GM23338 (cell line): Measurements from ENCODE around the gene UBE2H. TPM values are rescaled to one million over a fixed set of nuclear protein-coding genes. Genes with fewer than 3 reads are reported as not detected.

ENCODE experiments used
- ATAC-seq: fragments of 200-7000 bp; cut with Tn5 transposase; 3 replicates; pipeline ENCODE4 v1.9.1; 2020
- DNase-seq: peaks from one replicate; pipeline ENCODE4 v3.0.0-alpha.2; 2015; ENCODE audit warnings: low spot score
- H2AFZ ChIP-seq: fragments of 200-600 bp; sonication (generic); 2 replicates; pipeline ENCODE4 v1.8.0; 2016; ENCODE audit warnings: antibody characterized with exemption, mild to moderate bottlenecking, moderate library complexity
- H3F3A ChIP-seq: fragments of 200-600 bp; sonication (generic); replicated peaks from 2 replicates; pipeline ENCODE4 v1.8.0; 2017; ENCODE audit warnings: antibody characterized with exemption, mixed run types, low read depth
- H3K27ac ChIP-seq: fragments of 200-600 bp; sonication (generic); 2 replicates; pipeline ENCODE4 v1.6.1; 2016; ENCODE audit warnings: low read depth
- H3K27me3 ChIP-seq: fragments of 200-600 bp; sonication (generic); 2 replicates; pipeline ENCODE4 v1.8.0; 2016; ENCODE audit warnings: mild to moderate bottlenecking, mixed run types, moderate library complexity; ENCODE audit not compliant: insufficient read depth
- H3K36me3 ChIP-seq: fragments of 200-600 bp; sonication (generic); 2 replicates; pipeline ENCODE4 v1.8.0; 2016; ENCODE audit warnings: mild to moderate bottlenecking; ENCODE audit not compliant: insufficient read depth
- H3K4me1 ChIP-seq: fragments of 200-600 bp; sonication (generic); 2 replicates; pipeline ENCODE4 v1.8.0; 2016; ENCODE audit warnings: mild to moderate bottlenecking, moderate library complexity; ENCODE audit not compliant: insufficient read depth
- H3K4me2 ChIP-seq: fragments of 200-600 bp; sonication (generic); 2 replicates; pipeline ENCODE4 v1.7.1; 2017; ENCODE audit warnings: mixed run types
- H3K4me3 ChIP-seq: fragments of 200-600 bp; sonication (generic); 2 replicates; pipeline ENCODE4 v1.6.1; 2016; ENCODE audit warnings: mixed run types
- H3K79me2 ChIP-seq: fragments of 200-600 bp; sonication (generic); replicated peaks from 2 replicates; pipeline ENCODE4 v1.8.0; 2017; ENCODE audit warnings: mild to moderate bottlenecking; ENCODE audit not compliant: insufficient read depth
- H3K9me2 ChIP-seq: fragments of 200-600 bp; sonication (generic); 2 replicates; pipeline ENCODE4 v1.8.0; 2017; ENCODE audit not compliant: insufficient read depth
- H4K20me1 ChIP-seq: fragments of 200-600 bp; sonication (generic); replicated peaks from 2 replicates; pipeline ENCODE4 v1.8.0; 2017; ENCODE audit warnings: mild to moderate bottlenecking; ENCODE audit not compliant: insufficient read depth
- H3K27ac Mint-ChIP-seq: 2 replicates; pipeline ENCODE4 v1.8.0; 2020; ENCODE audit warnings: inconsistent platforms, mild to moderate bottlenecking, moderate library complexity, mixed read lengths
- H3K27me3 Mint-ChIP-seq: 3 replicates; pipeline ENCODE4 v1.8.0; 2022; ENCODE audit warnings: low read depth, mild to moderate bottlenecking, moderate library complexity, mixed read lengths, inconsistent platforms; ENCODE audit not compliant: insufficient read depth, poor library complexity
- H3K36me3 Mint-ChIP-seq: 3 replicates; pipeline ENCODE4 v1.8.0; 2021; ENCODE audit warnings: low read depth, mild to moderate bottlenecking, inconsistent platforms, moderate library complexity, mixed read lengths
- H3K4me1 Mint-ChIP-seq: 3 replicates; pipeline ENCODE4 v1.8.0; 2020; ENCODE audit warnings: mild to moderate bottlenecking, inconsistent platforms, mixed read lengths
- H3K4me3 Mint-ChIP-seq: 3 replicates; pipeline ENCODE4 v1.8.0; 2021; ENCODE audit warnings: moderate library complexity, mild to moderate bottlenecking, inconsistent platforms, mixed read lengths
- H3K9me3 Mint-ChIP-seq: 3 replicates; pipeline ENCODE4 v1.8.0; 2020; ENCODE audit warnings: moderate library complexity, mild to moderate bottlenecking, inconsistent platforms, mixed read lengths
- CREB1 ChIP-seq: fragments of 250-450 bp; sonication (Bioruptor Pico); IDR thresholded peaks from 2 replicates; pipeline ENCODE4 v1.5.0; 2020; ENCODE audit warnings: low read depth, mild to moderate bottlenecking, moderate library complexity
- CTCF ChIP-seq, 2 experiments: fragments of 200-600 bp in 1 of 2; sonication (generic) in 1 of 2; conservative IDR thresholded peaks; 2 replicates each; pipeline versions ENCODE4 v1.5.1 to v1.6.1; 2016 to 2017; ENCODE audit warnings: antibody characterized with exemption in 2 of 2, low read depth in 2 of 2, mild to moderate bottlenecking in 2 of 2, moderate library complexity in 1 of 2
- EZH2 ChIP-seq: fragments of 200-600 bp; sonication (generic); IDR thresholded peaks from one replicate; pipeline ENCODE4 v1.8.0; 2017; ENCODE audit warnings: antibody characterized with exemption, mild to moderate bottlenecking, low read depth; ENCODE audit not compliant: unreplicated experiment
- EZH2phosphoT487 ChIP-seq: fragments of 200-600 bp; sonication (generic); IDR thresholded peaks from one replicate; pipeline ENCODE4 v1.8.1; 2018; ENCODE audit warnings: antibody characterized with exemption; ENCODE audit not compliant: unreplicated experiment
- JUNB ChIP-seq: IDR thresholded peaks from one replicate; pipeline ENCODE4 v1.6.1; 2016; ENCODE audit warnings: antibody characterized with exemption; ENCODE audit not compliant: unreplicated experiment
- NANOG ChIP-seq: IDR thresholded peaks from 2 replicates; pipeline ENCODE4 v1.6.1; 2016; ENCODE audit warnings: antibody characterized with exemption, borderline replicate concordance
- POLR2AphosphoS5 ChIP-seq: IDR thresholded peaks from 2 replicates; pipeline ENCODE4 v1.6.1; 2016; ENCODE audit warnings: antibody characterized with exemption, low read depth
- STAT1 ChIP-seq: IDR thresholded peaks from one replicate; pipeline ENCODE4 v1.6.1; 2016; ENCODE audit warnings: antibody characterized with exemption; ENCODE audit not compliant: unreplicated experiment
- ZNF114 ChIP-seq: fragments of 250-450 bp; sonication (Bioruptor Pico); IDR thresholded peaks from 2 replicates; pipeline ENCODE4 v1.5.0; 2020; ENCODE audit warnings: mild to moderate bottlenecking, moderate library complexity
- ZNF331 ChIP-seq: fragments of 250-450 bp; sonication (Bioruptor Pico); IDR thresholded peaks from 2 replicates; pipeline ENCODE4 v1.5.0; 2020; ENCODE audit warnings: low read depth, mild to moderate bottlenecking, moderate library complexity
- polyA plus RNA-seq: library from polyadenylated mRNA; unstranded; fragments of >200 nt; fragmentation: Nextera tagmentation; extraction: Ambion mirVana; gene quantifications from 2 replicates; pipeline ENCODE4 v1.2.1, GENCODE V29; 2016
- total RNA-seq: library from RNA; depleted of rRNA; stranded (reverse); fragments of >200 nt; shearing (Covaris generic); gene quantifications from 2 replicates; pipeline ENCODE4 v1.2.3, GENCODE V29; 2014
- TF ChIP-seq, protein P1 (sequence below): IDR thresholded peaks from 2 replicates; pipeline ENCODE4 v1.6.1; 2016; ENCODE audit warnings: antibody characterized with exemption
- TF ChIP-seq, protein P2 (sequence below): IDR thresholded peaks from one replicate; pipeline ENCODE4 v1.6.1; 2018; ENCODE audit warnings: antibody characterized with exemption; ENCODE audit not compliant: unreplicated experiment
- TF ChIP-seq, protein P3 (sequence below): fragments of 250-450 bp; sonication (Bioruptor Pico); IDR thresholded peaks from 2 replicates; pipeline ENCODE4 v1.5.0; 2020; ENCODE audit warnings: mild to moderate bottlenecking, moderate library complexity

UBE2H gene
- total and polyA plus RNA-seq, 2 experiments from 2014 or later = 40.8 to 86.5 TPM

DNA sequence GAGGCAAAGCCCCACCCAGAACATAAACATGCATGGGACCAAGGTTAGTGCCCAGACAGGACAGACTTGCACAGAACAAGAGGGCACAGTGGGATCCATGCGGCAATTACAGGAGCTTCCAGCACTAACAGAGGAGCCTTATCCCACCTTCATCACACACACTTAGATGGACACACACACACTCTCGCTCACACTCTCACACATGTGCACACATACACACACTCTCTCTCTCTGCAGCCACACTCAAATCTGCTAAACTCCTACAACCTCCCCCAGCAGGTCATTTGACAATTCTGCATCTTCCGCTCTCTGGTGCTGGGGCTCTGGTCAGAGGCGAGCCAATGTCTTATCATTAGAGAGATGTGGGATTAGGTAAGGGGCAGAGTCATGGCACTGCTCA lies 120.5 kb downstream of the UBE2H start:
- Mint-ChIP-seq H3K4me3 (no peak overlapping the region; the same call in 2 of the 3 replicates), H3K27ac (no peak overlapping the region), H3K9me3 (no peaks in the 10 kb centered on the region; the same call in 2 of the 3 replicates), H3K36me3 (peaks cover 31% of the 10 kb centered on the region), H3K27me3 (peaks cover 30% of the 10 kb centered on the region), H3K4me1 (peaks cover 81% of the 10 kb centered on the region)
- peaks cover 7% of the 10 kb centered on the region; the same call in 1 of the 2 replicates for H3F3A ChIP-seq
- no peaks in the 10 kb centered on the region for H3K36me3 ChIP-seq
- H3K9me2 ChIP-seq = no peaks in the 10 kb centered on the region
- H3K27me3 ChIP-seq = no peaks in the 10 kb centered on the region
- TF ChIP-seq, protein P1, sequence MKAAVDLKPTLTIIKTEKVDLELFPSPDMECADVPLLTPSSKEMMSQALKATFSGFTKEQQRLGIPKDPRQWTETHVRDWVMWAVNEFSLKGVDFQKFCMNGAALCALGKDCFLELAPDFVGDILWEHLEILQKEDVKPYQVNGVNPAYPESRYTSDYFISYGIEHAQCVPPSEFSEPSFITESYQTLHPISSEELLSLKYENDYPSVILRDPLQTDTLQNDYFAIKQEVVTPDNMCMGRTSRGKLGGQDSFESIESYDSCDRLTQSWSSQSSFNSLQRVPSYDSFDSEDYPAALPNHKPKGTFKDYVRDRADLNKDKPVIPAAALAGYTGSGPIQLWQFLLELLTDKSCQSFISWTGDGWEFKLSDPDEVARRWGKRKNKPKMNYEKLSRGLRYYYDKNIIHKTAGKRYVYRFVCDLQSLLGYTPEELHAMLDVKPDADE = no peak
- TF ChIP-seq EZH2 = no peak
- no peak for TF ChIP-seq CREB1
- no peak for TF ChIP-seq EZH2phosphoT487
- TF ChIP-seq, protein P2, sequence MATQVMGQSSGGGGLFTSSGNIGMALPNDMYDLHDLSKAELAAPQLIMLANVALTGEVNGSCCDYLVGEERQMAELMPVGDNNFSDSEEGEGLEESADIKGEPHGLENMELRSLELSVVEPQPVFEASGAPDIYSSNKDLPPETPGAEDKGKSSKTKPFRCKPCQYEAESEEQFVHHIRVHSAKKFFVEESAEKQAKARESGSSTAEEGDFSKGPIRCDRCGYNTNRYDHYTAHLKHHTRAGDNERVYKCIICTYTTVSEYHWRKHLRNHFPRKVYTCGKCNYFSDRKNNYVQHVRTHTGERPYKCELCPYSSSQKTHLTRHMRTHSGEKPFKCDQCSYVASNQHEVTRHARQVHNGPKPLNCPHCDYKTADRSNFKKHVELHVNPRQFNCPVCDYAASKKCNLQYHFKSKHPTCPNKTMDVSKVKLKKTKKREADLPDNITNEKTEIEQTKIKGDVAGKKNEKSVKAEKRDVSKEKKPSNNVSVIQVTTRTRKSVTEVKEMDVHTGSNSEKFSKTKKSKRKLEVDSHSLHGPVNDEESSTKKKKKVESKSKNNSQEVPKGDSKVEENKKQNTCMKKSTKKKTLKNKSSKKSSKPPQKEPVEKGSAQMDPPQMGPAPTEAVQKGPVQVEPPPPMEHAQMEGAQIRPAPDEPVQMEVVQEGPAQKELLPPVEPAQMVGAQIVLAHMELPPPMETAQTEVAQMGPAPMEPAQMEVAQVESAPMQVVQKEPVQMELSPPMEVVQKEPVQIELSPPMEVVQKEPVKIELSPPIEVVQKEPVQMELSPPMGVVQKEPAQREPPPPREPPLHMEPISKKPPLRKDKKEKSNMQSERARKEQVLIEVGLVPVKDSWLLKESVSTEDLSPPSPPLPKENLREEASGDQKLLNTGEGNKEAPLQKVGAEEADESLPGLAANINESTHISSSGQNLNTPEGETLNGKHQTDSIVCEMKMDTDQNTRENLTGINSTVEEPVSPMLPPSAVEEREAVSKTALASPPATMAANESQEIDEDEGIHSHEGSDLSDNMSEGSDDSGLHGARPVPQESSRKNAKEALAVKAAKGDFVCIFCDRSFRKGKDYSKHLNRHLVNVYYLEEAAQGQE = no peak
- TF ChIP-seq JUNB = no peak
- no peak for TF ChIP-seq ZNF114 (CRISPR knock-in tag)
- TF ChIP-seq CTCF (conservative IDR thresholded peaks at IDR 0.05; ENCODE audit: low read depth in 2 of 2) = no peak
- no peak for TF ChIP-seq POLR2AphosphoS5
- TF ChIP-seq NANOG = no peak
- TF ChIP-seq STAT1 = no peak
- no peak for TF ChIP-seq ZNF331 (CRISPR knock-in tag)
- TF ChIP-seq, protein P3, sequence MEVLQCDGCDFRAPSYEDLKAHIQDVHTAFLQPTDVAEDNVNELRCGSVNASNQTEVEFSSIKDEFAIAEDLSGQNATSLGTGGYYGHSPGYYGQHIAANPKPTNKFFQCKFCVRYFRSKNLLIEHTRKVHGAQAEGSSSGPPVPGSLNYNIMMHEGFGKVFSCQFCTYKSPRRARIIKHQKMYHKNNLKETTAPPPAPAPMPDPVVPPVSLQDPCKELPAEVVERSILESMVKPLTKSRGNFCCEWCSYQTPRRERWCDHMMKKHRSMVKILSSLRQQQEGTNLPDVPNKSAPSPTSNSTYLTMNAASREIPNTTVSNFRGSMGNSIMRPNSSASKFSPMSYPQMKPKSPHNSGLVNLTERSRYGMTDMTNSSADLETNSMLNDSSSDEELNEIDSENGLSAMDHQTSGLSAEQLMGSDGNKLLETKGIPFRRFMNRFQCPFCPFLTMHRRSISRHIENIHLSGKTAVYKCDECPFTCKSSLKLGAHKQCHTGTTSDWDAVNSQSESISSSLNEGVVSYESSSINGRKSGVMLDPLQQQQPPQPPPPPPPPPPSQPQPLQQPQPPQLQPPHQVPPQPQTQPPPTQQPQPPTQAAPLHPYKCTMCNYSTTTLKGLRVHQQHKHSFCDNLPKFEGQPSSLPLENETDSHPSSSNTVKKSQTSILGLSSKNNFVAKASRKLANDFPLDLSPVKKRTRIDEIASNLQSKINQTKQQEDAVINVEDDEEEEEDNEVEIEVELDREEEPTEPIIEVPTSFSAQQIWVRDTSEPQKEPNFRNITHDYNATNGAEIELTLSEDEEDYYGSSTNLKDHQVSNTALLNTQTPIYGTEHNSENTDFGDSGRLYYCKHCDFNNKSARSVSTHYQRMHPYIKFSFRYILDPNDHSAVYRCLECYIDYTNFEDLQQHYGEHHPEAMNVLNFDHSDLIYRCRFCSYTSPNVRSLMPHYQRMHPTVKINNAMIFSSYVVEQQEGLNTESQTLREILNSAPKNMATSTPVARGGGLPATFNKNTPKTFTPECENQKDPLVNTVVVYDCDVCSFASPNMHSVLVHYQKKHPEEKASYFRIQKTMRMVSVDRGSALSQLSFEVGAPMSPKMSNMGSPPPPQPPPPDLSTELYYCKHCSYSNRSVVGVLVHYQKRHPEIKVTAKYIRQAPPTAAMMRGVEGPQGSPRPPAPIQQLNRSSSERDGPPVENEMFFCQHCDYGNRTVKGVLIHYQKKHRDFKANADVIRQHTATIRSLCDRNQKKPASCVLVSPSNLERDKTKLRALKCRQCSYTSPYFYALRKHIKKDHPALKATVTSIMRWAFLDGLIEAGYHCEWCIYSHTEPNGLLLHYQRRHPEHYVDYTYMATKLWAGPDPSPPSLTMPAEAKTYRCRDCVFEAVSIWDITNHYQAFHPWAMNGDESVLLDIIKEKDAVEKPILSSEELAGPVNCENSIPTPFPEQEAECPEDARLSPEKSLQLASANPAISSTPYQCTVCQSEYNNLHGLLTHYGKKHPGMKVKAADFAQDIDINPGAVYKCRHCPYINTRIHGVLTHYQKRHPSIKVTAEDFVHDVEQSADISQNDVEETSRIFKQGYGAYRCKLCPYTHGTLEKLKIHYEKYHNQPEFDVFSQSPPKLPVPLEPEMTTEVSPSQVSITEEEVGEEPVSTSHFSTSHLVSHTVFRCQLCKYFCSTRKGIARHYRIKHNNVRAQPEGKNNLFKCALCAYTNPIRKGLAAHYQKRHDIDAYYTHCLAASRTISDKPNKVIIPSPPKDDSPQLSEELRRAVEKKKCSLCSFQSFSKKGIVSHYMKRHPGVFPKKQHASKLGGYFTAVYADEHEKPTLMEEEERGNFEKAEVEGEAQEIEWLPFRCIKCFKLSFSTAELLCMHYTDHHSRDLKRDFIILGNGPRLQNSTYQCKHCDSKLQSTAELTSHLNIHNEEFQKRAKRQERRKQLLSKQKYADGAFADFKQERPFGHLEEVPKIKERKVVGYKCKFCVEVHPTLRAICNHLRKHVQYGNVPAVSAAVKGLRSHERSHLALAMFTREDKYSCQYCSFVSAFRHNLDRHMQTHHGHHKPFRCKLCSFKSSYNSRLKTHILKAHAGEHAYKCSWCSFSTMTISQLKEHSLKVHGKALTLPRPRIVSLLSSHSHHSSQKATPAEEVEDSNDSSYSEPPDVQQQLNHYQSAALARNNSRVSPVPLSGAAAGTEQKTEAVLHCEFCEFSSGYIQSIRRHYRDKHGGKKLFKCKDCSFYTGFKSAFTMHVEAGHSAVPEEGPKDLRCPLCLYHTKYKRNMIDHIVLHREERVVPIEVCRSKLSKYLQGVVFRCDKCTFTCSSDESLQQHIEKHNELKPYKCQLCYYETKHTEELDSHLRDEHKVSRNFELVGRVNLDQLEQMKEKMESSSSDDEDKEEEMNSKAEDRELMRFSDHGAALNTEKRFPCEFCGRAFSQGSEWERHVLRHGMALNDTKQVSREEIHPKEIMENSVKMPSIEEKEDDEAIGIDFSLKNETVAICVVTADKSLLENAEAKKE (CRISPR knock-in tag) = no peak
- H3K79me2 ChIP-seq = no peaks in the 10 kb centered on the region
- H3K4me1 ChIP-seq = peaks cover 66% of the 10 kb centered on the region
- no peak overlapping the region for H3K4me3 ChIP-seq
- H3K4me2 ChIP-seq = no peak overlapping the region
- ATAC-seq = no peak
- DNase-seq = no peak
- H2AFZ ChIP-seq = no peak overlapping the region
- no peak overlapping the region for H3K27ac ChIP-seq
- no peaks in the 10 kb centered on the region for H4K20me1 ChIP-seq
